Lower leg skin (tissue), 4 donors: Measurements from ENCODE around the gene LZTS2. TPM values are rescaled to one million over a fixed set of nuclear protein-coding genes. Genes with fewer than 3 reads are reported as not detected.

ENCODE experiments used
- DNase-seq, 2 donors: peaks; one replicate each; pipeline ENCODE4 v3.0.0-alpha.2; 2019; ENCODE audit warnings: low spot score in 2 of 2
- H3K4me3 ChIP-seq: fragments of 200-600 bp; sonication (generic); 2 replicates; pipeline ENCODE4 v1.5.1; 2017; ENCODE audit warnings: mild to moderate bottlenecking, low read depth; ENCODE audit not compliant: poor library complexity, severe bottlenecking
- CTCF ChIP-seq, 3 donors: fragments of 450-650 bp; IDR thresholded peaks; one replicate each; pipeline ENCODE4 v1.5.1; 2016; ENCODE audit warnings: antibody characterized with exemption in 3 of 3, mild to moderate bottlenecking in 3 of 3, moderate library complexity in 2 of 3
- POLR2A ChIP-seq, 2 donors: fragments of 450-650 bp; IDR thresholded peaks; one replicate each; pipeline ENCODE4 v1.6.1; 2016 to 2017; ENCODE audit warnings: antibody characterized with exemption in 2 of 2, mild to moderate bottlenecking in 1 of 2, moderate library complexity in 1 of 2
- WGBS, 2 donors: methylation state at CpG; one replicate each; pipeline ENCODE4 v1.1.5; 2018; 5-methylcytosine and 5-hydroxymethylcytosine counted together
- intact Hi-C: fragments of 100-400 bp; cut with DNase I; formaldehyde crosslinking; loops from one replicate; pipeline ENCODE4 v1.15.0; 2023; ENCODE audit warnings: low total_unique reads
- total RNA-seq, 4 donors: library from RNA; depleted of rRNA; stranded (reverse); fragments of >200 nt; gene quantifications; one replicate each; pipeline ENCODE4 v1.1.0, GENCODE V29; 2016

The LZTS2 gene
- total RNA-seq, 4 donors from 2014 or later: 58.9 to 81.4 (median 71.2) TPM

- DNase-seq: peak; percentile 79 to 96
- TF ChIP-seq POLR2A (IDR thresholded peaks at IDR 0.05): no peak
- no peak for TF ChIP-seq CTCF (IDR thresholded peaks at IDR 0.05)
- intact Hi-C loops: no loop called here
- WGBS, 2 donors: 2 to 5% methylated on average over 21 to 25 of the region's 25 CpGs
- peak overlapping the region; percentile 60 for H3K4me3 ChIP-seq
These were observed 1.2 kb upstream of the LZTS2 start for GRCh38 chr10:100998183-100998990.

- H3K4me3 ChIP-seq: peak overlapping the region; percentile 47
- WGBS, 2 donors: 0% methylated on average over 15 to 64 of the region's 83 CpGs
- TF ChIP-seq CTCF (IDR thresholded peaks at IDR 0.05) (peak in 1 of 3 donors; percentile 86), POLR2A (IDR thresholded peaks at IDR 0.05) (peak in 1 of 2 donors; percentile 73)
- peak; percentile 66 to 97 for DNase-seq
- intact Hi-C loops: no loop called here
These were observed 442 bp upstream of the LZTS2 start for GRCh38 chr10:100998991-100999741.

GRCh38 chr10:101000127-101000914 is 713 bp downstream of the LZTS2 start:
- TF ChIP-seq CTCF (IDR thresholded peaks at IDR 0.05): no peak
- no peak for TF ChIP-seq POLR2A (IDR thresholded peaks at IDR 0.05)
- intact Hi-C loops: no loop called here
- no peak for DNase-seq
- WGBS, 2 donors: 4 to 18% methylated on average over 18 of the region's 19 CpGs
- H3K4me3 ChIP-seq: peak overlapping the region; percentile 62

GRCh38 chr10:101000915-101001658 is 1.5 kb downstream of the LZTS2 start:
- H3K4me3 ChIP-seq: no peak overlapping the region
- DNase-seq: peak; percentile 87 to 97
- WGBS, 2 donors: 28 to 32% methylated on average over 9 to 12 of the region's 12 CpGs
- intact Hi-C loops: no loop called here
- TF ChIP-seq CTCF (IDR thresholded peaks at IDR 0.05): no peak
- no peak for TF ChIP-seq POLR2A (IDR thresholded peaks at IDR 0.05)

GRCh38 chr10:101001659-101002035 is 2.0 kb downstream of the LZTS2 start:
- H3K4me3 ChIP-seq: no peak overlapping the region
- intact Hi-C loops: no loop called here
- WGBS, 2 donors: 54 to 56% methylated on average over 5 of the region's 5 CpGs
- TF ChIP-seq CTCF (IDR thresholded peaks at IDR 0.05): no peak
- no peak for TF ChIP-seq POLR2A (IDR thresholded peaks at IDR 0.05)
- DNase-seq: no peak
